ENCODE data around the gene PTPN11.
"Not testable (repeated sequence)": the region's sequence is repeated elsewhere in the genome, so short reads cannot be mapped to it uniquely, and the experiment has no call there.

PTPN11 gene

DNA sequence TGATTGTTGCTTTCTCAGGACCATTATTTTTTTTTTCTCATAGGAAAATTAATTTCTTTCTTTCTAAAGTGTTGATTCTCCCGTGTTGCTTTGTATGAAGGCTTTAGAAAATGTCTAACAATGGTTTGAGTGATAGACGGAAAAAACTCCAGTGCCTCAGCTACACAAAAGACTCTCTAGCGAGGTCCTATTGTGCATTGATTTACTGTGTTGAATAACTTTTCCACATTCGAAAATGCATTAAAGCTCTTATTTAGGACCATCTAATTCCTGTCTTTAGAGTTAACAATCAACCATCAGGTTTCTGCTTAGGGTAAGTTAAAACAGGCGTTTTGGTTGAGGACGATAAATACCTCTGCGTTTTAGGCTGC, 99.6 kb downstream of the PTPN11 start:
- no peak overlapping the region for H3K27ac ChIP-seq (ENCODE audit: low read length)
- no peaks in the 10 kb centered on the region for H3K36me3 ChIP-seq (ENCODE audit: control insufficient read depth, low read depth, low read length)
- no peaks in the 10 kb centered on the region for H3K27me3 ChIP-seq (ENCODE audit: control insufficient read depth, insufficient read depth, low read length)

DNA sequence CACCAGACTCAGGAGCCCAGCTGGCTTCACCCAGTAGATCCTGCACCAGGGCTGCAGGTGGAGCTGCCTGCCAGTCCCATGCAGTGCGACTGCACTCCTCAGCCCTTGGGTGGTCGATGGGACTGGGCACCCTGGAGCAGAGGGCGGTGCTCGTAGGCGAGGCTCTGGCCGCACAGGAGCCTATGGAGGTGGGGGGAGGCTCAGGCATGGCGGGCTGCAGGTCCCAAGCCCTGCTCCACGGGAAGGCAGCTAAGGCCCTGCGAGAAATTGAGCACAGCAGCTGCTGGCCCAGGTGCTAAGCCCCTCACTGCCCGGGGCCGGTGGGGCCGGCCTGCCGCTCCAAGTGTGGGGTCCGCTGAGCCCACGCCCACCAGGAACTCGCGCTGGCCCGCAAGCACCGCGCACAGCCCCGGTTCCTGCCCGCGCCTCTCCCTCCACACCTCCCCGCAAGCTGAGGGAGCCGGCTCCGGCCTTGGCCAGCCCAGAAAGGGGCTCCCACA, 101.1 kb downstream of the PTPN11 start:
- H3K4me3 ChIP-seq (ENCODE audit: low read length); H3K36me3 ChIP-seq (ENCODE audit: control insufficient read depth, low read depth, low read length); H3K4me1 ChIP-seq (ENCODE audit: control insufficient read depth, low read depth, low read length); H3K9ac ChIP-seq (ENCODE audit: low read length); H3K27me3 ChIP-seq (ENCODE audit: control insufficient read depth, insufficient read depth, low read length); H3K27ac ChIP-seq (ENCODE audit: low read length); H3K9me3 ChIP-seq (ENCODE audit: control insufficient read depth, low read depth, low read length): not testable (repeated sequence)

More for the DNA sequence above, 99.6 kb downstream of the PTPN11 start:
- Histone ChIP-seq H3K4me1 (ENCODE audit: control insufficient read depth, low read depth, low read length) (no peaks in the 10 kb centered on the region), H3K4me3 (ENCODE audit: low read length) (no peak overlapping the region), H3K9ac (ENCODE audit: low read length) (no peak overlapping the region), H3K9me3 (ENCODE audit: control insufficient read depth, low read depth, low read length) (no peaks in the 10 kb centered on the region)

DNA sequence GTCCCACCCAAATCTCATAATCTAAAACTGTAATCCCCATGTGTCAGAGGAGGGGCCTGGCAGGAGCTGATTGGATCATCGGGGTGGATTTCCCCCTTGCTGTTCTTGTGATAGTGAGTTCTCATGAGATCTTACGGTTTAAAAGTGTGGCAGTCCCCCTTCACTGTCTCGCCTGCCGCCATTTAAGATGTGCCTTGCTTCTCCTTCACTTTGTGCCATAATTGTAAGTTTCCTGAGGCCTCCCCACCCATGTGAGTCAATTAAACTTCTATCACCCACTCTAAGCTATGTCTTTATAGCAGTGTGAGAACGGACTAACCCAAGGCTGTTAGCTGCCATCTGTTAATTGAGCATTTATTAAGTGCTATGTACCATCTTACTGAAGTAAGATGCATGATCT, 105.1 kb downstream of the PTPN11 start:
- H3K27me3 ChIP-seq (ENCODE audit: control insufficient read depth, insufficient read depth, low read length), result no peaks in the 10 kb centered on the region
- no peak overlapping the region for H3K27ac ChIP-seq (ENCODE audit: low read length)
- H3K4me3 ChIP-seq (ENCODE audit: low read length), result no peak overlapping the region

GRCh38 chr12:112524269-112524668, 105.5 kb downstream of the PTPN11 start:
- Histone ChIP-seq H3K9ac (ENCODE audit: low read length) (no peak overlapping the region), H3K4me1 (ENCODE audit: control insufficient read depth, low read depth, low read length) (no peaks in the 10 kb centered on the region), H3K4me3 (ENCODE audit: low read length) (no peak overlapping the region), H3K27me3 (ENCODE audit: control insufficient read depth, insufficient read depth, low read length) (no peaks in the 10 kb centered on the region), H3K36me3 (ENCODE audit: control insufficient read depth, low read depth, low read length) (no peaks in the 10 kb centered on the region), H3K27ac (ENCODE audit: low read length) (no peak overlapping the region), H3K9me3 (ENCODE audit: control insufficient read depth, low read depth, low read length) (no peaks in the 10 kb centered on the region)

More for the DNA sequence above, 105.1 kb downstream of the PTPN11 start:
- Histone ChIP-seq H3K36me3 (ENCODE audit: control insufficient read depth, low read depth, low read length) (no peaks in the 10 kb centered on the region), H3K9ac (ENCODE audit: low read length) (no peak overlapping the region), H3K4me1 (ENCODE audit: control insufficient read depth, low read depth, low read length) (no peaks in the 10 kb centered on the region), H3K9me3 (ENCODE audit: control insufficient read depth, low read depth, low read length) (no peaks in the 10 kb centered on the region)

DNA sequence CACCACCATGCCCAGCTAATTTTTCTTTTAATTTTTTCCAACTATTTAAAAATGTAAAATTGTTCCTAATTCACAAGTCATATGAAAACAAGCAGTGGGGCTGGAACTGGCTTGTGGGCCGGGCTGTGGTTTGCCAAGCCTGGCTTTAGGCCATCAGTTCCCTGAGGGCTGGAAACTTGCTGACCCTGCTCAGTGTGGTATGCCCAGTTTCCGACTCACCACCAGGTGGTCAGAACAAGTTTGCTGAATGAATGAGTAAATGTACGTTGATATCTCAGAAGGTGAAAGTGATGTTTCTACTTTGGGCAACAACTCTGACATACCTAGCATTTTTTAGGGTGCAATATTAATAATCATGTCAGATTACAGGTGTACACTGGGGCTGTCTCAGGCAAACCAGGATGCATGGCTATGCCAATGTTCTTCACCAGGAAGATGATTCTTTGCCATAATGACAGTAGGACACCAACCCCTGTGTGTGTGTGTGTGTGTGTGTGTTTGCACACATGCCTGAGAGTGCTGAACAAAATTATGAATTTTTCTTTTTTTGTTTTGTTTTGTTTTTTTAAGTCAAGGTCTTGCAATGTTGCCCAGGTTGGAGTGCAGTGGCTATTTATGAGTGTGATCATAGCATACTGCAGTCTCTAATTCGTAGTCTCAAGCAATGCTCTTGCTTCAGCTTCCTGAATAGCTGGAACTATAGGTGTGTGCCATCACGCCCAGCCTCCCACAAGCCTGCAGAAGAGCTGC, 106.1 kb downstream of the PTPN11 start:
- H3K9ac ChIP-seq (ENCODE audit: low read length), result no peak overlapping the region
- no peak overlapping the region for H3K4me3 ChIP-seq (ENCODE audit: low read length)
- H3K36me3 ChIP-seq (ENCODE audit: control insufficient read depth, low read depth, low read length), result no peaks in the 10 kb centered on the region
- H3K4me1 ChIP-seq (ENCODE audit: control insufficient read depth, low read depth, low read length), result no peaks in the 10 kb centered on the region
- no peak overlapping the region for H3K27ac ChIP-seq (ENCODE audit: low read length)
- H3K27me3 ChIP-seq (ENCODE audit: control insufficient read depth, insufficient read depth, low read length), result no peaks in the 10 kb centered on the region
- no peaks in the 10 kb centered on the region for H3K9me3 ChIP-seq (ENCODE audit: control insufficient read depth, low read depth, low read length)

- H3K4me1 ChIP-seq (ENCODE audit: control insufficient read depth, low read depth, low read length), result no peaks in the 10 kb centered on the region
- no peak overlapping the region for H3K27ac ChIP-seq (ENCODE audit: low read length)
- H3K36me3 ChIP-seq (ENCODE audit: control insufficient read depth, low read depth, low read length), result no peaks in the 10 kb centered on the region
- no peaks in the 10 kb centered on the region for H3K27me3 ChIP-seq (ENCODE audit: control insufficient read depth, insufficient read depth, low read length)
- H3K9ac ChIP-seq (ENCODE audit: low read length), result no peak overlapping the region
- H3K9me3 ChIP-seq (ENCODE audit: control insufficient read depth, low read depth, low read length), result no peaks in the 10 kb centered on the region
- no peak overlapping the region for H3K4me3 ChIP-seq (ENCODE audit: low read length)
Measured at GRCh38 chr12:112525426-112525809, 106.7 kb downstream of the PTPN11 start.

DNA sequence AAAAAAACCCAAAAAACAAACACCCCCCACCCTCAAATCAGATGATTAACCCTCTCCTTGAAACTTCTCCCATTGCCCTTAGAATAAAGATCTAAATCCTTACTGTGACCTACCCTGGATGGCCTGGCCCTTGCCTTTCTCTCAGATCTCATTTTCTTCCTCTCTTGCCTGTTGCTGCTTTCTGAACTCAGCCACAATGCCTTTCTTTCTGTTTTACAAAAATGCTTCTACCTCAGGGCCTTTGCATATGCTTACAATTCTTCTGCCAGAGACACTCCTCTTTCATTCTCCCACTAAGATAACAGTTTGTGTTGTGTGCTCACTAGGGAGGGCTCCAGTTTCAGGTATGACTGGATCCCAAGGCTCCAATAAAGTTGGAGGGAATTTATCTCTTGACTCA, 108.3 kb downstream of the PTPN11 start:
- H3K4me1 ChIP-seq (ENCODE audit: control insufficient read depth, low read depth, low read length), result no peaks in the 10 kb centered on the region
- H3K4me3 ChIP-seq (ENCODE audit: low read length), result no peak overlapping the region
- H3K27ac ChIP-seq (ENCODE audit: low read length), result no peak overlapping the region
- no peaks in the 10 kb centered on the region for H3K36me3 ChIP-seq (ENCODE audit: control insufficient read depth, low read depth, low read length)
- no peak overlapping the region for H3K9ac ChIP-seq (ENCODE audit: low read length)
- H3K27me3 ChIP-seq (ENCODE audit: control insufficient read depth, insufficient read depth, low read length), result no peaks in the 10 kb centered on the region
- no peaks in the 10 kb centered on the region for H3K9me3 ChIP-seq (ENCODE audit: control insufficient read depth, low read depth, low read length)

DNA sequence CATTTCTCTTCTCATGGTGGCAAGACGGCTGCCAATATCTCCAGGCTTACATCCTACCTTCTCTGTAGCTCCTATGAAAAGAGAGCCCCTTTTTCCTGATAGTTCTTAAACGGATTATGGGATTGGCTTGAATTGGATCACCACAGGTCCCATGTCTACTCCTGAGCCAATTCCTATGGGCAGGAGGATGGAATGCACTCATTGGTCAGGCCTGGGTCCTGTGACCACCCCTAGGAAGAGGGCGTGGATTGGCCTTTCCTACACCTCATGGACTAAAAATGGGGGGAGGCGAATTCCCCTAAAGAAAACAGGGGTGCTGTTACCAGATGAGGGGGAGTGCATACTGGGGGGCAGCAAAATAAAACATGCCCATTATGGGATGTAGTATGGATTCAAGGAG, 108.8 kb downstream of the PTPN11 start:
- Histone ChIP-seq H3K4me1 (ENCODE audit: control insufficient read depth, low read depth, low read length) (no peaks in the 10 kb centered on the region), H3K9me3 (ENCODE audit: control insufficient read depth, low read depth, low read length) (no peaks in the 10 kb centered on the region), H3K27me3 (ENCODE audit: control insufficient read depth, insufficient read depth, low read length) (no peaks in the 10 kb centered on the region), H3K9ac (ENCODE audit: low read length) (no peak overlapping the region), H3K27ac (ENCODE audit: low read length) (no peak overlapping the region), H3K4me3 (ENCODE audit: low read length) (no peak overlapping the region), H3K36me3 (ENCODE audit: control insufficient read depth, low read depth, low read length) (no peaks in the 10 kb centered on the region)

DNA sequence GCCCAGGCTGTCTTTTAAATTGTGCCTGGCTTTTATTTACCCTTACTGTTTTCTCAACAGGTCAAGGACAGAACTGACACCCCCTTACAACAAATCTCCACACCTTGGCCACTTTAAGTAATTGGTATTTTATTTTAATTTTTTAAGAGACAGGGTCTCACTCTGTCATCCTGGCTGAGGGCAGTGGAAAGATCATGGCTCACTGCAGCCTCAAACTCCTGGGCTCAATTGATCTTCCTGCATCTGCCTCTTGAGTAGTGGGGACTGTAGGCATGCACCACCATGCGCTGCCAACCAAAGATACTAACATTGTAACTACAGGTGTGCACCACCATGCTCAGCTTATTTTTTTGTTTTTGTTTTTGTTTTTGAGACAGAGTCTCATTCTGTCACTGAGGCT, 109.8 kb downstream of the PTPN11 start:
- Histone ChIP-seq H3K4me1 (ENCODE audit: control insufficient read depth, low read depth, low read length) (no peaks in the 10 kb centered on the region), H3K9ac (ENCODE audit: low read length) (no peak overlapping the region), H3K27ac (ENCODE audit: low read length) (no peak overlapping the region), H3K27me3 (ENCODE audit: control insufficient read depth, insufficient read depth, low read length) (no peaks in the 10 kb centered on the region), H3K4me3 (ENCODE audit: low read length) (no peak overlapping the region), H3K36me3 (ENCODE audit: control insufficient read depth, low read depth, low read length) (no peaks in the 10 kb centered on the region), H3K9me3 (ENCODE audit: control insufficient read depth, low read depth, low read length) (no peaks in the 10 kb centered on the region)

DNA sequence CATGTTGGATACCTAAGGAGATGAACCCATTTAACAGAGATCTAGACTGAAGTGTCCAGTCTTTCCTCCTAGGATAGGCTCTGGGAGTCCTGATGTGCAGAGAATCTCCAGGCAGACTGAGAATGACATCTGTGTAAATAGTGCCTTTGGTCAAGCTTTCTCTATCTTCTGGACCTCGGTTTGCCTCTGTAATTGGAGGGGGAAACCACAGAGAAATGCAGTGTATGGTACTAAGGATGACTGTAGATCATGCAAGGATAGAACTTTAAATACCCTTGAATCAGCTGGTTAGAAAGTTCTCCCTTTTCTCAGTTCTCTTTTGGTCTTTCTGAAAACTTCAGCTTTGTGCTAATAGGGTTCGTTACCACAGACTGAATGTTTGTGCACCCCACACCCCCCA, 112.2 kb downstream of the PTPN11 start:
- no peak overlapping the region for H3K4me3 ChIP-seq (ENCODE audit: low read length)
- H3K36me3 ChIP-seq (ENCODE audit: control insufficient read depth, low read depth, low read length), result no peaks in the 10 kb centered on the region
- no peak overlapping the region for H3K27ac ChIP-seq (ENCODE audit: low read length)
- H3K4me1 ChIP-seq (ENCODE audit: control insufficient read depth, low read depth, low read length), result no peaks in the 10 kb centered on the region
- no peaks in the 10 kb centered on the region for H3K27me3 ChIP-seq (ENCODE audit: control insufficient read depth, insufficient read depth, low read length)
- no peak overlapping the region for H3K9ac ChIP-seq (ENCODE audit: low read length)
- no peaks in the 10 kb centered on the region for H3K9me3 ChIP-seq (ENCODE audit: control insufficient read depth, low read depth, low read length)

GRCh38 chr12:112532106-112532505, 113.4 kb downstream of the PTPN11 start:
- Histone ChIP-seq H3K9me3 (ENCODE audit: control insufficient read depth, low read depth, low read length) (no peaks in the 10 kb centered on the region), H3K27ac (ENCODE audit: low read length) (no peak overlapping the region), H3K27me3 (ENCODE audit: control insufficient read depth, insufficient read depth, low read length) (no peaks in the 10 kb centered on the region), H3K4me1 (ENCODE audit: control insufficient read depth, low read depth, low read length) (no peaks in the 10 kb centered on the region), H3K36me3 (ENCODE audit: control insufficient read depth, low read depth, low read length) (no peaks in the 10 kb centered on the region), H3K4me3 (ENCODE audit: low read length) (no peak overlapping the region), H3K9ac (ENCODE audit: low read length) (no peak overlapping the region)

DNA sequence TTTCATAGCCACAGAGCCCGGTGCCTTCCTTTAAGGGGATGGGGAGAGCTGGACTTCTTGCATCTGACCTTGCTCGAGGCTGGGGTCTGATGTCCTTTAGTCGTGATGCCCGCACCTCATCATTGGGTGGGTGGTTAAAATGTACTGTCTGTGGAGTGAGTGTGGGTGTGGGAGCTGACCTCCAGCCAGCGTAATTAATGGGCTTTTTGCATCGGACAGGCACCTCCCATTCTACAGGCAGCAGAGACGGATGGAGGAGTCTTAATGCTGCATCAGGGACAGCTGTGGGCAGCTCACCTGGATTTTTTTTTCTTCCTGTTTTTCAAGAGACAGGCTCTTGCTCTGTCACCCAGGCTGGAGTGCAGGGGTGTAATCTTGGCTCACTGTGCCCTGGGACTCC, 114.8 kb downstream of the PTPN11 start:
- H3K36me3 ChIP-seq (ENCODE audit: control insufficient read depth, low read depth, low read length), result no peaks in the 10 kb centered on the region
- H3K27ac ChIP-seq (ENCODE audit: low read length), result no peak overlapping the region
- H3K27me3 ChIP-seq (ENCODE audit: control insufficient read depth, insufficient read depth, low read length), result no peaks in the 10 kb centered on the region
- H3K4me3 ChIP-seq (ENCODE audit: low read length), result no peak overlapping the region
- peaks cover 3% of the 10 kb centered on the region for H3K4me1 ChIP-seq (ENCODE audit: control insufficient read depth, low read depth, low read length)
- no peak overlapping the region for H3K9ac ChIP-seq (ENCODE audit: low read length)
- no peaks in the 10 kb centered on the region for H3K9me3 ChIP-seq (ENCODE audit: control insufficient read depth, low read depth, low read length)
